Trophoblast cell (in vitro differentiated cells and primary cell): Measurements from ENCODE around the gene RIGI.

Experiments used
- DNase-seq, 2 donors: peaks; one replicate each; pipeline ENCODE4 v3.0.0-alpha.2; 2016
- H2AFZ ChIP-seq: 2 replicates; pipeline ENCODE4 v1.6.1; 2013; ENCODE audit warnings: low read length, moderate library complexity, mild to moderate bottlenecking; ENCODE audit not compliant: insufficient read depth, poor library complexity
- H2AK5ac ChIP-seq: 2 replicates; pipeline ENCODE4 v1.6.1; 2013; ENCODE audit warnings: mild to moderate bottlenecking, low read length
- H2BK120ac ChIP-seq: 2 replicates; pipeline ENCODE4 v1.6.1; 2013; ENCODE audit warnings: low read length, mild to moderate bottlenecking, moderate library complexity; ENCODE audit not compliant: insufficient read depth, poor library complexity
- H2BK12ac ChIP-seq: 2 replicates; pipeline ENCODE4 v1.6.1; 2013; ENCODE audit warnings: mild to moderate bottlenecking, low read length, moderate library complexity
- H2BK5ac ChIP-seq: 2 replicates; pipeline ENCODE4 v1.6.1; 2013; ENCODE audit warnings: low read length, low read depth, moderate library complexity, mild to moderate bottlenecking; ENCODE audit not compliant: poor library complexity
- H3K14ac ChIP-seq: 2 replicates; pipeline ENCODE4 v1.6.1; 2013; ENCODE audit warnings: mild to moderate bottlenecking, low read length
- H3K18ac ChIP-seq: 2 replicates; pipeline ENCODE4 v1.6.1; 2013; ENCODE audit warnings: mild to moderate bottlenecking, low read length
- H3K23ac ChIP-seq: 2 replicates; pipeline ENCODE4 v1.6.1; 2013; ENCODE audit warnings: low read length
- H3K27ac ChIP-seq: 2 replicates; pipeline ENCODE4 v1.5.1; 2013; ENCODE audit warnings: low read depth, mild to moderate bottlenecking, inconsistent platforms, low read length, moderate library complexity
- H3K27me3 ChIP-seq: 2 replicates; pipeline ENCODE4 v1.6.1; 2013; ENCODE audit warnings: inconsistent platforms, mild to moderate bottlenecking, low read length, moderate library complexity; ENCODE audit not compliant: insufficient read depth
- H3K36me3 ChIP-seq, 2 experiments: 1 replicate in 1 of 2; 2 replicates in 1 of 2; pipeline ENCODE4 v1.6.1; 2013; ENCODE audit warnings: low read length in 2 of 2, mild to moderate bottlenecking in 2 of 2, moderate library complexity in 1 of 2; ENCODE audit not compliant: insufficient read depth in 2 of 2, control insufficient read depth in 1 of 2
- H3K4ac ChIP-seq: 2 replicates; pipeline ENCODE4 v1.6.1; 2013; ENCODE audit warnings: low read depth, mild to moderate bottlenecking, low read length, moderate library complexity
- H3K4me1 ChIP-seq, 2 experiments: 1 replicate in 1 of 2; 2 replicates in 1 of 2; pipeline ENCODE4 v1.6.1; 2013; ENCODE audit warnings: low read length in 2 of 2, mild to moderate bottlenecking in 2 of 2, moderate library complexity in 1 of 2; ENCODE audit not compliant: insufficient read depth in 2 of 2, control insufficient read depth in 1 of 2
- H3K4me2 ChIP-seq: 2 replicates; pipeline ENCODE4 v1.6.1; 2013; ENCODE audit warnings: inconsistent platforms, mild to moderate bottlenecking, low read length, moderate library complexity
- H3K4me3 ChIP-seq: 2 replicates; pipeline ENCODE4 v1.5.1; 2013; ENCODE audit warnings: mild to moderate bottlenecking, low read depth, low read length, inconsistent platforms
- H3K79me1 ChIP-seq: one replicate; pipeline ENCODE4 v1.6.1; 2013; ENCODE audit warnings: low read length
- H3K79me2 ChIP-seq: 2 replicates; pipeline ENCODE4 v1.6.1; 2013; ENCODE audit warnings: low read length, mild to moderate bottlenecking; ENCODE audit not compliant: control insufficient read depth, insufficient read depth, poor library complexity
- H3K9ac ChIP-seq: 2 replicates; pipeline ENCODE4 v1.6.1; 2013; ENCODE audit warnings: mild to moderate bottlenecking, low read length
- H3K9me3 ChIP-seq: 2 replicates; pipeline ENCODE4 v1.6.1; 2013; ENCODE audit warnings: low read depth, mild to moderate bottlenecking, control low read depth, inconsistent platforms, low read length; ENCODE audit not compliant: insufficient read depth
- H4K12ac ChIP-seq: 2 replicates; pipeline ENCODE4 v1.6.1; 2013; ENCODE audit warnings: low read depth, mild to moderate bottlenecking, low read length, moderate library complexity
- H4K8ac ChIP-seq: 2 replicates; pipeline ENCODE4 v1.6.1; 2013; ENCODE audit warnings: low read depth, mild to moderate bottlenecking, low read length, moderate library complexity
- H4K91ac ChIP-seq: one replicate; pipeline ENCODE4 v1.6.1; 2013; ENCODE audit warnings: low read depth, mild to moderate bottlenecking, low read length, moderate library complexity
- WGBS: extraction: QIAGEN DNeasy Blood & Tissue Kit; methylation state at CpG from one replicate; pipeline ENCODE4 v1.1.7; 2013; ENCODE audit warnings: missing lambda C conversion rate; ENCODE audit not compliant: insufficient read length, insufficient coverage; ENCODE audit errors: extremely low coverage; 5-methylcytosine and 5-hydroxymethylcytosine counted together

The RIGI gene

GRCh38 chr9:32571969-32572899, 46.2 kb upstream of the RIGI start:
- Histone ChIP-seq H2BK12ac (no peak overlapping the region), H3K36me3 (peaks cover 2 to 4% of the 10 kb centered on the region in 2 experiments), H3K27ac (peak overlapping the region; percentile 13), H4K8ac (peak overlapping the region; percentile 97), H2AFZ (peak overlapping the region; percentile 99), H3K9ac (peak overlapping the region; percentile 77), H3K79me1 (peaks cover 5% of the 10 kb centered on the region), H3K4me3 (peak overlapping the region; percentile 85), H4K12ac (peak overlapping the region; percentile 72), H3K79me2 (peaks cover 2% of the 10 kb centered on the region), H2AK5ac (no peak overlapping the region), H3K27me3 (no peaks in the 10 kb centered on the region), H3K18ac (no peak overlapping the region), H3K23ac (no peak overlapping the region), H3K9me3 (no peaks in the 10 kb centered on the region), H3K4ac (peak overlapping the region; percentile 77), H3K14ac (no peak overlapping the region), H4K91ac (peak overlapping the region; percentile 73), H3K4me2 (peak overlapping the region; percentile 70), H2BK5ac (no peak overlapping the region), H3K4me1 (no peaks in the 10 kb centered on the region), H2BK120ac (peak overlapping the region; percentile 53)
- peak; percentile 44 to 69 for DNase-seq
- no CpG with 5 or more reads among the region's 17 CpGs for WGBS

- DNase-seq: no peak
- peaks cover 5% of the 10 kb centered on the region for H3K79me1 ChIP-seq
- no CpG with 5 or more reads among the region's 4 CpGs for WGBS
These were observed 44.3 kb upstream of the RIGI start for GRCh38 chr9:32570262-32570661.

GRCh38 chr9:32566770-32567169, 40.8 kb upstream of the RIGI start:
- H4K8ac ChIP-seq: no peak overlapping the region
- no peak overlapping the region for H3K4ac ChIP-seq
- H3K23ac ChIP-seq: no peak overlapping the region
- no peak overlapping the region for H2BK12ac ChIP-seq
- H4K12ac ChIP-seq: no peak overlapping the region
- H3K18ac ChIP-seq: no peak overlapping the region
- no peak for DNase-seq
- H4K91ac ChIP-seq: no peak overlapping the region
- no peak overlapping the region for H3K14ac ChIP-seq
- no peaks in the 10 kb centered on the region for H3K27me3 ChIP-seq
- no peaks in the 10 kb centered on the region for H3K4me1 ChIP-seq
- H2AK5ac ChIP-seq: no peak overlapping the region
- no peak overlapping the region for H3K27ac ChIP-seq
- H3K79me2 ChIP-seq: no peaks in the 10 kb centered on the region
- no peak overlapping the region for H2AFZ ChIP-seq
- no peak overlapping the region for H3K9ac ChIP-seq
- no peak overlapping the region for H2BK120ac ChIP-seq
- H3K4me2 ChIP-seq: no peak overlapping the region
- no peak overlapping the region for H3K4me3 ChIP-seq
- no peak overlapping the region for H2BK5ac ChIP-seq
- peaks cover 17 to 22% of the 10 kb centered on the region in 2 experiments for H3K36me3 ChIP-seq
- H3K79me1 ChIP-seq: no peaks in the 10 kb centered on the region
- WGBS: no CpG with 5 or more reads among the region's 26 CpGs
- H3K9me3 ChIP-seq: peaks cover 2% of the 10 kb centered on the region

More at GRCh38 chr9:32570262-32570661, 44.3 kb upstream of the RIGI start:
- peaks cover 2% of the 10 kb centered on the region for H3K9me3 ChIP-seq
- peak overlapping the region; percentile 67 for H3K9ac ChIP-seq
- no peak overlapping the region for H4K8ac ChIP-seq
- no peak overlapping the region for H3K4ac ChIP-seq
- no peak overlapping the region for H3K4me2 ChIP-seq
- no peak overlapping the region for H4K12ac ChIP-seq
- H3K27me3 ChIP-seq: no peaks in the 10 kb centered on the region
- H2AFZ ChIP-seq: no peak overlapping the region
- no peak overlapping the region for H3K18ac ChIP-seq
- H4K91ac ChIP-seq: no peak overlapping the region
- H3K79me2 ChIP-seq: peaks cover 2% of the 10 kb centered on the region
- no peak overlapping the region for H2BK120ac ChIP-seq
- no peak overlapping the region for H3K23ac ChIP-seq
- no peak overlapping the region for H2BK5ac ChIP-seq
- no peak overlapping the region for H2AK5ac ChIP-seq
- no peaks in the 10 kb centered on the region for H3K4me1 ChIP-seq
- H2BK12ac ChIP-seq: no peak overlapping the region
- H3K36me3 ChIP-seq: peaks cover 17 to 20% of the 10 kb centered on the region in 2 experiments
- H3K27ac ChIP-seq: no peak overlapping the region
- H3K14ac ChIP-seq: no peak overlapping the region
- H3K4me3 ChIP-seq: no peak overlapping the region

- Histone ChIP-seq H4K91ac (no peak overlapping the region), H2AFZ (no peak overlapping the region), H3K36me3 (peaks cover 17 to 22% of the 10 kb centered on the region in 2 experiments), H3K9ac (no peak overlapping the region), H2BK5ac (no peak overlapping the region), H3K4me2 (no peak overlapping the region), H3K4me3 (no peak overlapping the region), H2BK12ac (no peak overlapping the region), H3K14ac (no peak overlapping the region), H3K4me1 (no peaks in the 10 kb centered on the region), H3K4ac (no peak overlapping the region), H3K9me3 (peaks cover 2% of the 10 kb centered on the region), H3K79me1 (no peaks in the 10 kb centered on the region), H3K79me2 (no peaks in the 10 kb centered on the region), H3K27me3 (no peaks in the 10 kb centered on the region), H3K27ac (no peak overlapping the region), H3K23ac (no peak overlapping the region), H4K8ac (no peak overlapping the region), H3K18ac (no peak overlapping the region), H2AK5ac (no peak overlapping the region), H2BK120ac (no peak overlapping the region), H4K12ac (no peak overlapping the region)
- no CpG with 5 or more reads among the region's 6 CpGs for WGBS
- DNase-seq: no peak
These were observed 40.0 kb upstream of the RIGI start for GRCh38 chr9:32565967-32566366.
